Liver (tissue), 9 donors: ENCODE data around the gene INHBC. TPM values are rescaled to one million over a fixed set of nuclear protein-coding genes. Genes with fewer than 3 reads are reported as not detected.

Experiments used
- DNase-seq: peaks from one replicate; pipeline ENCODE4 v3.0.0-alpha.2; 2017; ENCODE audit warnings: low spot score
- H3K27ac ChIP-seq, 2 donors: one replicate each; pipeline ENCODE4 v1.7.0; 2013; ENCODE audit warnings: inconsistent platforms in 2 of 2, low read length in 2 of 2, control low read depth in 1 of 2, low read depth in 1 of 2, mild to moderate bottlenecking in 1 of 2
- H3K27me3 ChIP-seq, 4 donors: one replicate each; pipeline versions ENCODE4 v1.6.1 to v1.7.0; 2013; ENCODE audit warnings: low read length in 3 of 4, inconsistent platforms in 1 of 4, mild to moderate bottlenecking in 1 of 4, moderate library complexity in 1 of 4; ENCODE audit not compliant: control insufficient read depth in 4 of 4, insufficient read depth in 4 of 4
- H3K36me3 ChIP-seq, 4 donors: one replicate each; pipeline versions ENCODE4 v1.6.1 to v1.7.0; 2013; ENCODE audit warnings: low read length in 3 of 4, mild to moderate bottlenecking in 3 of 4, low read depth in 1 of 4, moderate library complexity in 1 of 4; ENCODE audit not compliant: control insufficient read depth in 4 of 4, insufficient read depth in 3 of 4
- H3K4me1 ChIP-seq, 4 donors: one replicate each; pipeline versions ENCODE4 v1.6.1 to v1.7.0; 2013; ENCODE audit warnings: low read length in 3 of 4, mild to moderate bottlenecking in 3 of 4, moderate library complexity in 1 of 4; ENCODE audit not compliant: control insufficient read depth in 4 of 4, insufficient read depth in 4 of 4
- H3K4me3 ChIP-seq, 3 donors: one replicate each; pipeline versions ENCODE4 v1.6.1 to v1.7.0; 2013; ENCODE audit warnings: low read length in 3 of 3, control low read depth in 1 of 3, low read depth in 1 of 3, mild to moderate bottlenecking in 1 of 3
- H3K9ac ChIP-seq, 2 donors: one replicate each; pipeline ENCODE4 v1.7.0; 2013; ENCODE audit warnings: low read length in 2 of 2, mild to moderate bottlenecking in 2 of 2, moderate library complexity in 2 of 2, control low read depth in 1 of 2, low read depth in 1 of 2
- H3K9me3 ChIP-seq, 4 donors: one replicate each; pipeline versions ENCODE4 v1.6.1 to v1.7.0; 2013; ENCODE audit warnings: low read length in 3 of 4; ENCODE audit not compliant: control insufficient read depth in 4 of 4
- ATF3 ChIP-seq: IDR thresholded peaks from 2 replicates; pipeline ENCODE4 v1.6.1; 2016; ENCODE audit warnings: antibody characterized with exemption
- EGR1 ChIP-seq, 2 donors: IDR thresholded peaks; 2 replicates each; pipeline ENCODE4 v1.6.1; 2016 to 2018; ENCODE audit warnings: antibody characterized with exemption in 2 of 2, low read depth in 2 of 2
- FOXA1 ChIP-seq: IDR thresholded peaks from 2 replicates; pipeline ENCODE4 v1.6.1; 2016; ENCODE audit warnings: antibody characterized with exemption
- GABPA ChIP-seq, 2 donors: IDR thresholded peaks in 1 of 2; conservative IDR thresholded peaks in 1 of 2; 2 replicates each; pipeline ENCODE4 v1.6.1; 2016; ENCODE audit warnings: antibody characterized with exemption in 2 of 2, mild to moderate bottlenecking in 1 of 2, moderate library complexity in 1 of 2
- HNF4A ChIP-seq, 2 donors: conservative IDR thresholded peaks; 2 replicates each; pipeline ENCODE4 v1.6.1; 2016; ENCODE audit warnings: antibody characterized with exemption in 2 of 2, mild to moderate bottlenecking in 2 of 2
- HNF4G ChIP-seq: IDR thresholded peaks from 2 replicates; pipeline ENCODE4 v1.6.1; 2016; ENCODE audit warnings: antibody characterized with exemption
- JUND ChIP-seq, 2 donors: IDR thresholded peaks; 2 replicates each; pipeline ENCODE4 v1.6.1; 2016; ENCODE audit warnings: antibody characterized with exemption in 2 of 2
- MAX ChIP-seq: IDR thresholded peaks from 2 replicates; pipeline ENCODE4 v1.6.1; 2016; ENCODE audit warnings: antibody characterized with exemption
- RAD21 ChIP-seq, 2 donors: IDR thresholded peaks; 2 replicates each; pipeline ENCODE4 v1.6.1; 2016; ENCODE audit warnings: antibody characterized with exemption in 2 of 2, mild to moderate bottlenecking in 2 of 2
- REST ChIP-seq: IDR thresholded peaks from 2 replicates; pipeline ENCODE4 v1.6.1; 2016; ENCODE audit warnings: antibody characterized with exemption, mild to moderate bottlenecking
- RXRA ChIP-seq, 2 donors: IDR thresholded peaks; 2 replicates each; pipeline ENCODE4 v1.6.1; 2017 to 2018; ENCODE audit warnings: antibody characterized with exemption in 2 of 2, mild to moderate bottlenecking in 1 of 2
- SP1 ChIP-seq: IDR thresholded peaks from 2 replicates; pipeline ENCODE4 v1.6.1; 2018; ENCODE audit warnings: antibody characterized with exemption, mild to moderate bottlenecking
- TAF1 ChIP-seq: conservative IDR thresholded peaks from 2 replicates; pipeline ENCODE4 v1.6.1; 2016; ENCODE audit warnings: antibody characterized with exemption, mild to moderate bottlenecking
- WGBS: extraction: QIAGEN DNeasy Blood & Tissue Kit; methylation state at CpG from one replicate; pipeline ENCODE4 v1.1.7; 2013; 5-methylcytosine and 5-hydroxymethylcytosine counted together
- polyA plus RNA-seq, 2 donors: library from polyadenylated mRNA; stranded (reverse) in 1 of 2; unstranded in 1 of 2; fragments of 200-250 nt in 1 of 2; fragments of >200 nt in 1 of 2; fragmentation: Nextera tagmentation in 1 of 2; extraction: Ambion mirVana in 1 of 2; gene quantifications; one replicate each; pipeline versions ENCODE4 v1.2.1 to v1.2.3, GENCODE V29; 2013 to 2015
- total RNA-seq, 2 donors: library from RNA; depleted of rRNA; stranded (reverse); fragments of >200 nt; gene quantifications; one replicate each; pipeline ENCODE4 v1.2.3, GENCODE V29; 2014
- TF ChIP-seq, protein P1 (sequence below): IDR thresholded peaks from 2 replicates; pipeline ENCODE4 v1.6.1; 2016; ENCODE audit warnings: antibody characterized with exemption
- TF ChIP-seq, protein P2 (sequence below): fragments of 150-350 bp; IDR thresholded peaks from 2 replicates; pipeline ENCODE4 v1.5.1; 2017; ENCODE audit warnings: improper control_type of control experiment, low read depth, low read length; ENCODE audit not compliant: missing input control
- donor health status: healthy.
- donor health status: healthy.
- donor health status: healthy.
- donor health status: healthy.
- donor health status: healthy.

INHBC gene
- total and polyA plus RNA-seq, 4 donors: 2.8 to 134 (median 86.7) TPM

DNA sequence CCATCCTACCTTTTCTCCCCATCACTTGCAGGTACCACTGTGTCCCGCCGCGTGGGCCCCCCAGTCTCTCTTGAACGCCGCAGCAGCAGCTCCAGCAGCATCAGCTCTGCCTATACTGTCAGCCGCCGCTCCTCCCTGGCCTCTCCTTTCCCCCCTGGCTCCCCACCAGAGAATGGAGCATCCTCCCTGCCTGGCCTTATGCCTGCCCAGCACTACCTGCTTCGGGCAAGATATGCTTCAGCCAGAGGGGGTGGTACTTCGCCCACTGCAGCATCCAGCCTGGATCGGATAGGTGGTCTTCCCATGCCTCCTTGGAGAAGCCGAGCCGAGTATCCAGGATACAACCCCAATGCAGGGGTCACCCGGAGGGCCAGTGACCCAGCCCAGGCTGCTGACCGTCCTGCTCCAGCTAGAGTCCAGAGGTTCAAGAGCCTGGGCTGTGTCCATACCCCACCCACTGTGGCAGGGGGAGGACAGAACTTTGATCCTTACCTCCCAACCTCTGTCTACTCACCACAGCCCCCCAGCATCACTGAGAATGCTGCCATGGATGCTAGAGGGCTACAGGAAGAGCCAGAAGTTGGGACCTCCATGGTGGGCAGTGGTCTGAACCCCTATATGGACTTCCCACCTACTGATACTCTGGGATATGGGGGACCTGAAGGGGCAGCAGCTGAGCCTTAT, 35.8 kb downstream of the INHBC start:
- DNase-seq: no peak
- H3K9me3 ChIP-seq: no peaks in the 10 kb centered on the region
- H3K36me3 ChIP-seq: peaks cover 0 to 2% (median 0%) of the 10 kb centered on the region in 4 donors
- no peak overlapping the region for H3K9ac ChIP-seq
- WGBS: 84% methylated on average over 14 of the region's 14 CpGs
- TF ChIP-seq RXRA (IDR thresholded peaks at IDR 0.05) (no peak), GABPA (IDR thresholded peaks at IDR 0.05 in 1 of 2, conservative IDR thresholded peaks at IDR 0.05 in 1 of 2) (no peak), MAX (no peak), SP1 (no peak), TAF1 (no peak), RAD21 (IDR thresholded peaks at IDR 0.05) (no peak), HNF4A (conservative IDR thresholded peaks at IDR 0.05) (no peak), REST (no peak), HNF4G (no peak), FOXA1 (no peak), ATF3 (no peak), JUND (IDR thresholded peaks at IDR 0.05) (no peak), EGR1 (IDR thresholded peaks at IDR 0.05; ENCODE audit: low read depth in 2 of 2) (no peak)
- TF ChIP-seq, protein P1, sequence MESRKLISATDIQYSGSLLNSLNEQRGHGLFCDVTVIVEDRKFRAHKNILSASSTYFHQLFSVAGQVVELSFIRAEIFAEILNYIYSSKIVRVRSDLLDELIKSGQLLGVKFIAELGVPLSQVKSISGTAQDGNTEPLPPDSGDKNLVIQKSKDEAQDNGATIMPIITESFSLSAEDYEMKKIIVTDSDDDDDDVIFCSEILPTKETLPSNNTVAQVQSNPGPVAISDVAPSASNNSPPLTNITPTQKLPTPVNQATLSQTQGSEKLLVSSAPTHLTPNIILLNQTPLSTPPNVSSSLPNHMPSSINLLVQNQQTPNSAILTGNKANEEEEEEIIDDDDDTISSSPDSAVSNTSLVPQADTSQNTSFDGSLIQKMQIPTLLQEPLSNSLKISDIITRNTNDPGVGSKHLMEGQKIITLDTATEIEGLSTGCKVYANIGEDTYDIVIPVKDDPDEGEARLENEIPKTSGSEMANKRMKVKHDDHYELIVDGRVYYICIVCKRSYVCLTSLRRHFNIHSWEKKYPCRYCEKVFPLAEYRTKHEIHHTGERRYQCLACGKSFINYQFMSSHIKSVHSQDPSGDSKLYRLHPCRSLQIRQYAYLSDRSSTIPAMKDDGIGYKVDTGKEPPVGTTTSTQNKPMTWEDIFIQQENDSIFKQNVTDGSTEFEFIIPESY: no peak
- TF ChIP-seq, protein P2, sequence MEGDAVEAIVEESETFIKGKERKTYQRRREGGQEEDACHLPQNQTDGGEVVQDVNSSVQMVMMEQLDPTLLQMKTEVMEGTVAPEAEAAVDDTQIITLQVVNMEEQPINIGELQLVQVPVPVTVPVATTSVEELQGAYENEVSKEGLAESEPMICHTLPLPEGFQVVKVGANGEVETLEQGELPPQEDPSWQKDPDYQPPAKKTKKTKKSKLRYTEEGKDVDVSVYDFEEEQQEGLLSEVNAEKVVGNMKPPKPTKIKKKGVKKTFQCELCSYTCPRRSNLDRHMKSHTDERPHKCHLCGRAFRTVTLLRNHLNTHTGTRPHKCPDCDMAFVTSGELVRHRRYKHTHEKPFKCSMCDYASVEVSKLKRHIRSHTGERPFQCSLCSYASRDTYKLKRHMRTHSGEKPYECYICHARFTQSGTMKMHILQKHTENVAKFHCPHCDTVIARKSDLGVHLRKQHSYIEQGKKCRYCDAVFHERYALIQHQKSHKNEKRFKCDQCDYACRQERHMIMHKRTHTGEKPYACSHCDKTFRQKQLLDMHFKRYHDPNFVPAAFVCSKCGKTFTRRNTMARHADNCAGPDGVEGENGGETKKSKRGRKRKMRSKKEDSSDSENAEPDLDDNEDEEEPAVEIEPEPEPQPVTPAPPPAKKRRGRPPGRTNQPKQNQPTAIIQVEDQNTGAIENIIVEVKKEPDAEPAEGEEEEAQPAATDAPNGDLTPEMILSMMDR: no peak
- H3K4me1 ChIP-seq: peaks cover 1 to 9% (median 6%) of the 10 kb centered on the region in 4 donors
- H3K27me3 ChIP-seq: peaks cover 0 to 3% (median 1%) of the 10 kb centered on the region in 4 donors
- no peak overlapping the region for H3K4me3 ChIP-seq
- H3K27ac ChIP-seq: no peak overlapping the region
